Loucy (cell line): ENCODE data around the gene LRRTM3.

Experiments
- H2AFZ ChIP-seq: fragments of 200-600 bp; sonication (generic); 2 replicates; pipeline ENCODE4 v1.6.0; 2016; ENCODE audit warnings: antibody characterized with exemption, mild to moderate bottlenecking, low read length, moderate library complexity
- H3F3A ChIP-seq: fragments of 200-600 bp; 2 replicates; pipeline ENCODE4 v1.6.0; 2016; ENCODE audit warnings: antibody characterized with exemption, low read depth, mild to moderate bottlenecking
- H3K27me3 ChIP-seq: fragments of 200-600 bp; sonication (generic); 2 replicates; pipeline ENCODE4 v1.6.1; 2014; ENCODE audit warnings: low read length, mild to moderate bottlenecking; ENCODE audit not compliant: insufficient read depth, poor library complexity, severe bottlenecking
- H3K36me3 ChIP-seq: fragments of 200-600 bp; sonication (generic); 2 replicates; pipeline ENCODE4 v1.6.1; 2016; ENCODE audit warnings: low read length; ENCODE audit not compliant: insufficient read depth
- H3K4me1 ChIP-seq: fragments of 200-600 bp; sonication (generic); 2 replicates; pipeline ENCODE4 v1.5.1; 2014; ENCODE audit warnings: low read length, mild to moderate bottlenecking; ENCODE audit not compliant: insufficient read depth, poor library complexity, severe bottlenecking
- H3K4me2 ChIP-seq: fragments of 200-600 bp; sonication (generic); 2 replicates; pipeline ENCODE4 v1.6.0; 2014; ENCODE audit warnings: antibody characterized with exemption, low read length, low read depth, mild to moderate bottlenecking; ENCODE audit not compliant: poor library complexity, severe bottlenecking
- H3K4me3 ChIP-seq: fragments of 200-600 bp; sonication (generic); 2 replicates; pipeline ENCODE4 v1.5.1; 2014; ENCODE audit warnings: low read length, mild to moderate bottlenecking, mixed read lengths; ENCODE audit not compliant: poor library complexity, severe bottlenecking
- H3K79me2 ChIP-seq: fragments of 200-600 bp; sonication (generic); 2 replicates; pipeline ENCODE4 v1.6.1; 2014; ENCODE audit warnings: low read length; ENCODE audit not compliant: insufficient read depth
- H3K9ac ChIP-seq: fragments of 200-600 bp; sonication (generic); 2 replicates; pipeline ENCODE4 v1.6.0; 2014; ENCODE audit warnings: mild to moderate bottlenecking, low read depth, low read length, moderate library complexity; ENCODE audit not compliant: poor library complexity, severe bottlenecking
- H3K9me2 ChIP-seq: fragments of 200-600 bp; sonication (generic); replicated peaks from 2 replicates; pipeline ENCODE4 v1.6.1; 2016; ENCODE audit warnings: low read depth, low read length, mixed read lengths
- H3K9me3 ChIP-seq: fragments of 200-600 bp; sonication (generic); 2 replicates; pipeline ENCODE4 v1.6.1; 2014; ENCODE audit warnings: mild to moderate bottlenecking, antibody characterized with exemption, low read length, low read depth; ENCODE audit not compliant: insufficient read depth
- H4K20me1 ChIP-seq: fragments of 200-600 bp; sonication (generic); 2 replicates; pipeline ENCODE4 v1.6.0; 2014; ENCODE audit warnings: antibody characterized with exemption, low read length, mild to moderate bottlenecking; ENCODE audit not compliant: insufficient read depth, poor library complexity, severe bottlenecking
- CTCF ChIP-seq: fragments of 200-600 bp; sonication (generic); conservative IDR thresholded peaks from 2 replicates; pipeline ENCODE4 v1.5.1; 2014; ENCODE audit warnings: mild to moderate bottlenecking, antibody characterized with exemption, low read length
- EZH2phosphoT487 ChIP-seq: fragments of 200-600 bp; IDR thresholded peaks from 2 replicates; pipeline ENCODE4 v1.6.1; 2018; ENCODE audit warnings: antibody characterized with exemption, mild to moderate bottlenecking, moderate library complexity, borderline replicate concordance

The LRRTM3 gene

GRCh38 chr10:66928776-66929175 lies 2.9 kb downstream of the LRRTM3 start:
- no peak overlapping the region for H3K4me3 ChIP-seq
- no peaks in the 10 kb centered on the region for H3K36me3 ChIP-seq
- no peak overlapping the region for H2AFZ ChIP-seq
- no peaks in the 10 kb centered on the region for H3K9me3 ChIP-seq
- no peak overlapping the region for H3K4me2 ChIP-seq
- no peak for TF ChIP-seq EZH2phosphoT487
- no peak for TF ChIP-seq CTCF
- no peaks in the 10 kb centered on the region for H3K4me1 ChIP-seq
- no peaks in the 10 kb centered on the region for H3K9me2 ChIP-seq
- H3K9ac ChIP-seq = no peak overlapping the region
- H4K20me1 ChIP-seq = no peaks in the 10 kb centered on the region
- no peaks in the 10 kb centered on the region for H3K79me2 ChIP-seq
- H3F3A ChIP-seq = no peaks in the 10 kb centered on the region
- no peaks in the 10 kb centered on the region for H3K27me3 ChIP-seq

DNA sequence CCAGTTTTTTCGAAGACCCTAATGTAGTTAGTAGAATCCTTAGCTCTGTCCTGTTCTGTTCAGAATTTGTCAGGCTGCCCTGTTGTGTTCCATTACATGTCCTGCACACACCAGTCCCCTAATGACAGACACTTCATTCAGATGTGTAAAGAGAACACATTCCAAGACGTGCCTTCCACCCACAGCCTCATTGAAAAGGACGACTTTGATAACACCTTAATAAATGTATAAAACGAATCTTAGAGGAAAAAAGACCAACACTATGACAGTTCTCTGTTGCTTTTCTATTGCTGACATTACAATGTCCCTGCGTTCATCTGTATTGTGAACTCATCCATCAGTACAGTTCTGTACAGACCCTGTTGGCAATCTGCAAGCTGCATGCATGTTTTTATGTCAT lies 3.5 kb downstream of the LRRTM3 start:
- H3K9me2 ChIP-seq = no peaks in the 10 kb centered on the region

DNA sequence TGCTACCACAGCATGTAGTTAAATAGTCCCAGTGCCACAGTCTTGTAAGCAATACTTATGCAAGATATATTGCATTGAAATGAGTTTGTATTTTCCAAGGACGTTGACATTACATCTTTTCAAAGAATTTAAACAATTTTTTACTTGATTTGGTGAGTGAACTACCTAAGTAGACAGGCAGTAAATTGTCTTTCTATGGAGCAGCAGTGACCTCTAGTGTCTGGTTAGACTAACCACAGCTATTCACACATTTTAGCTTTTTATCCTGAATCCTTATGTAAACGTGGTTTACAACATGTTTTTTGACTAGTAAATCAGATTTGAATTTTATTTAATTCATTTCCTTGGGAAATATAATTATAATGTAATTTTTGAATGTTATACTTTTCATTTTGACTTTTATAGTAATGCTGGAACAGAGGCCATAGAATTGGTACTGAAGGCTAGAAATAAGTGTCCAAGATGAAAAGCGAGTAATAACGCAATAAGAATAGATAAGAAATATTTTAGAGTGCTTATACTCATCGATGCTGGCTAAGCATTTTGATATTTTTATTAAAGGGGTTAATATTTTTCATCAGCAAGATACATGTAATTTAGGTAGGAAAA lies 5.6 kb downstream of the LRRTM3 start:
- Histone ChIP-seq H3K79me2 (no peaks in the 10 kb centered on the region), H3K4me1 (no peaks in the 10 kb centered on the region), H3K9ac (no peak overlapping the region), H3K9me3 (no peaks in the 10 kb centered on the region), H3K27me3 (no peaks in the 10 kb centered on the region), H3K4me2 (no peak overlapping the region), H3F3A (no peaks in the 10 kb centered on the region), H3K9me2 (no peaks in the 10 kb centered on the region), H3K4me3 (no peak overlapping the region), H3K36me3 (no peaks in the 10 kb centered on the region), H4K20me1 (no peaks in the 10 kb centered on the region), H2AFZ (no peak overlapping the region)
- TF ChIP-seq EZH2phosphoT487 (no peak), CTCF (peak; percentile 92)

More for the DNA sequence above, 3.5 kb downstream of the LRRTM3 start:
- Histone ChIP-seq H3K36me3 (no peaks in the 10 kb centered on the region), H3K4me2 (no peak overlapping the region), H3K4me1 (no peaks in the 10 kb centered on the region), H3K27me3 (no peaks in the 10 kb centered on the region), H3F3A (no peaks in the 10 kb centered on the region), H3K9me3 (no peaks in the 10 kb centered on the region), H3K79me2 (no peaks in the 10 kb centered on the region), H3K4me3 (no peak overlapping the region), H2AFZ (no peak overlapping the region), H4K20me1 (no peaks in the 10 kb centered on the region), H3K9ac (no peak overlapping the region)
- TF ChIP-seq CTCF (no peak), EZH2phosphoT487 (no peak)
